ENCODE data around the gene ARPC1B.

ARPC1B gene

DNA sequence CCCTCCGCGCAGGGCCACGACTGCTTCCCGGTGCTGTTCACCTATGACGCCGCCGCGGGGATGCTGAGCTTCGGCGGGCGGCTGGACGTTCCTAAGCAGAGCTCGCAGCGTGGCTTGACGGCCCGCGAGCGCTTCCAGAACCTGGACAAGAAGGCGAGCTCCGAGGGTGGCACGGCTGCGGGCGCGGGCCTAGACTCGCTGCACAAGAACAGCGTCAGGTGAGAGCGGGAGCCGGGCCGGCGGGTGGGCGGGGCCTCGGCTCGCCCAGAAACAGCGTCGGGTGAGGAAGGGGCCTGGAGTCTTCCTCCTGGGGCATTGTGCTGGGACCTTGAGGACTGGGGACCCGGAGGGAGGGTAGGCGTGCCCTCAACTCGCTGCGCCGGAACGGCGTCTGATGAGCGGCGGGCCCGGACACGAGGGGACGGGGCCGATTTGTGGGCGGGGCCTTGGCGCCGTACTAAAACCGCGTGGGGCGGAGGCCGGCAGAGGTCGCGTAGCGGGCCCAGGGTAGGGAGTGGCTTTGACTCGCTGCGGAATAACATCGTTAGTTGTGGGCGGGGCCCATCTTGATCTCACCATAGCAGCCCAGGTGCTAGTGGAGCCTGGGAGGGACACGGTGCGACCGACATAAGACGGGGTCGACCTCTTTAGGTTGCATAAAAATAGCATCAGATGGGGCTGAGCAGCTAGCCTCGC, 18.3 kb downstream of the ARPC1B start:
- Histone ChIP-seq H3K9me3 (ENCODE audit: control insufficient read depth, low read length) (no peaks in the 10 kb centered on the region), H3K27me3 (replicated peaks; ENCODE audit: control insufficient read depth, insufficient read depth, low read length) (no peaks in the 10 kb centered on the region), H3K9ac (ENCODE audit: low read length) (peak overlapping the region; percentile 5), H3K4me3 (ENCODE audit: low read length) (peak overlapping the region; percentile 14), H3K4me1 (ENCODE audit: control insufficient read depth, insufficient read depth, low read length) (no peaks in the 10 kb centered on the region), H3K36me3 (ENCODE audit: control insufficient read depth, insufficient read depth, low read length, severe bottlenecking) (peaks cover 83% of the 10 kb centered on the region)
- peak; percentile 45 for DNase-seq (ENCODE audit: low read depth)

GRCh38 chr7:99393355-99394187, 19.0 kb downstream of the ARPC1B start:
- peak overlapping the region; percentile 5 for H3K9ac ChIP-seq (ENCODE audit: low read length)
- H3K27me3 ChIP-seq (replicated peaks; ENCODE audit: control insufficient read depth, insufficient read depth, low read length): no peaks in the 10 kb centered on the region
- no peaks in the 10 kb centered on the region for H3K9me3 ChIP-seq (ENCODE audit: control insufficient read depth, low read length)
- no peak for DNase-seq (ENCODE audit: low read depth)
- no peaks in the 10 kb centered on the region for H3K4me1 ChIP-seq (ENCODE audit: control insufficient read depth, insufficient read depth, low read length)
- H3K36me3 ChIP-seq (ENCODE audit: control insufficient read depth, insufficient read depth, low read length, severe bottlenecking): peaks cover 83% of the 10 kb centered on the region
- peak overlapping the region; percentile 14 for H3K4me3 ChIP-seq (ENCODE audit: low read length)

GRCh38 chr7:99394188-99394502, 19.6 kb downstream of the ARPC1B start:
- Histone ChIP-seq H3K27me3 (replicated peaks; ENCODE audit: control insufficient read depth, insufficient read depth, low read length) (no peaks in the 10 kb centered on the region), H3K36me3 (ENCODE audit: control insufficient read depth, insufficient read depth, low read length, severe bottlenecking) (peaks cover 85% of the 10 kb centered on the region), H3K9me3 (ENCODE audit: control insufficient read depth, low read length) (no peaks in the 10 kb centered on the region), H3K4me3 (ENCODE audit: low read length) (no peak overlapping the region), H3K9ac (ENCODE audit: low read length) (no peak overlapping the region), H3K4me1 (ENCODE audit: control insufficient read depth, insufficient read depth, low read length) (no peaks in the 10 kb centered on the region)
- no peak for DNase-seq (ENCODE audit: low read depth)

DNA sequence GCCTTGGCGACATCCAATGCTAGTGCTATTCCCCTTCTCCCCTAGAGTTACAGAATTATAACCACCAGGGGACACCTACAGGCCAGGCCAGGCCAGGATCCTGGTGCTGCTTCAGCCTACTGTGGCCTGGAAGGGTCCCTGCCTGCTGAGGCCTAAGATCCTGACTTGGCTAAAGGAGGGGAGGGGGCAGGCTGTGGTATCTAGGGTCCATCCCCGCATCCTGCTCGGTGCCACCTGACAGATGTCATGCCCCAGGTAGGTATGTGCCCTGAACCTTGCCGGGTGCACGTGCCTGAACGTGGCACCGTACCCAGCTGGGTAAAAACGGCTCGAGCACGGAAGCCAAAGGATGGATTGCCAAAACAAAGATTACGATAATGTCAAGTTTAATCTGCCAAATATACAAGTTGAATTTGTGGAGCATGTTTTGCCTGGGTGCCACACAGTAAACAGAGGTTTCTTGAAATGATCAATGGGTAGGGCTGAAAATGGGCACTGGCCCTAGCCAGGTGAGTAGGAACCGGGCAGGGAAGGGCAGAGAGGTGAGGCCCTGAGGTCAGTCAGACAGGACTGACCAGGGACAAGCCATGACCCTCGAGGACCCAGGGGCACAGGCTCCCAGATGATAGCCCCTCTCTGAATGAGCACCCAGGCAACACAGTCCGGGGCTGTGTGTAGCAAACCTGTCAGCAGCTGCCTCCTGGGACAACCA, 21.2 kb downstream of the ARPC1B start:
- Histone ChIP-seq H3K4me3 (ENCODE audit: low read length) (no peak overlapping the region), H3K9ac (ENCODE audit: low read length) (no peak overlapping the region), H3K36me3 (ENCODE audit: control insufficient read depth, insufficient read depth, low read length, severe bottlenecking) (peaks cover 85% of the 10 kb centered on the region), H3K9me3 (ENCODE audit: control insufficient read depth, low read length) (no peaks in the 10 kb centered on the region), H3K4me1 (ENCODE audit: control insufficient read depth, insufficient read depth, low read length) (no peaks in the 10 kb centered on the region), H3K27me3 (replicated peaks; ENCODE audit: control insufficient read depth, insufficient read depth, low read length) (no peaks in the 10 kb centered on the region)
- DNase-seq (ENCODE audit: low read depth): no peak

DNA sequence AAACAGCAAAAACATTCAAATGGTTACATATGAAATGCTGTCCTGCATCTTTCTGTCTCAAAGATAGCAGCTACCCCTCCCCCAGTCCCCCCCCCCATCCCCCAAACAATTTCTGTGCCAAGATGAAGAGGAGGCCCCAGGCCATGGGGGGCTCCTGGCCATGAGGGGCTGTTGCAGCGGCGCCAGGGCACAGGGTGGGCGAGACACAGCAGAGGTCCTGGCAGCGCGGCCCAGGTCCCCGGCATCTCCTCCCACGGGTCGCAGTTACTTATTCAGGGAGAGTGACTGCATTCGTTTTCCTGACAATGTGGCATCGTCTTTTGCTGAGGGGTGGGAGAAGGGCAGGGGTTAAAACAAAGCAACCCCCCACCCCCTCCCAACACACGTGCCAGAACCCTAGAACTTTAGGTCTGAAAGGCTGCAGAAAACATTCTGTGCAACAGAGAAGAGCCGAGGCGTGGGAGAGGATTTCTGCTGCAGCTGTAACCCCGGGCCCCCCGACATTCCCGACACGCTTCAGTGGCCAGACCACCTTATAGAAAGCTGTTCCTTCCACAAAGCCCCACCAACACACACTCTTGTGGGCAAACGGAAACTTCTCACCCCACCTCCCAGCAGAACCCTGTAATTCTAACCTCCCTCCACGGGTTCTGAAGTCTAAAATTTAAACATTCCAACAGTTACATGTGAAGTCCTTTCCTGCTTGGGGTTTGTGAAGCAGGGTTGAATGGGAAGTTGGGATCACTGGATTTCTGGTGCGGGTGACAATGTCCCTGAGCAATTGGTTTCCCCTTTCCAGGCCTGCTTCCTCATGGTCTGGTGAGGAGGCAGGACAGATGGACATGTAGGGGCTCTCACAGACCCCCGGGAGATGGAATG, 22.1 kb downstream of the ARPC1B start:
- Histone ChIP-seq H3K36me3 (ENCODE audit: control insufficient read depth, insufficient read depth, low read length, severe bottlenecking) (peaks cover 85% of the 10 kb centered on the region), H3K4me1 (ENCODE audit: control insufficient read depth, insufficient read depth, low read length) (no peaks in the 10 kb centered on the region), H3K9ac (ENCODE audit: low read length) (no peak overlapping the region), H3K27me3 (replicated peaks; ENCODE audit: control insufficient read depth, insufficient read depth, low read length) (no peaks in the 10 kb centered on the region), H3K9me3 (ENCODE audit: control insufficient read depth, low read length) (no peaks in the 10 kb centered on the region), H3K4me3 (ENCODE audit: low read length) (no peak overlapping the region)
- DNase-seq (ENCODE audit: low read depth): no peak

GRCh38 chr7:99397297-99397983, 22.9 kb downstream of the ARPC1B start:
- Histone ChIP-seq H3K36me3 (ENCODE audit: control insufficient read depth, insufficient read depth, low read length, severe bottlenecking) (peaks cover 82% of the 10 kb centered on the region), H3K9me3 (ENCODE audit: control insufficient read depth, low read length) (no peaks in the 10 kb centered on the region), H3K4me1 (ENCODE audit: control insufficient read depth, insufficient read depth, low read length) (no peaks in the 10 kb centered on the region), H3K4me3 (ENCODE audit: low read length) (no peak overlapping the region), H3K9ac (ENCODE audit: low read length) (no peak overlapping the region), H3K27me3 (replicated peaks; ENCODE audit: control insufficient read depth, insufficient read depth, low read length) (no peaks in the 10 kb centered on the region)
- no peak for DNase-seq (ENCODE audit: low read depth)

DNA sequence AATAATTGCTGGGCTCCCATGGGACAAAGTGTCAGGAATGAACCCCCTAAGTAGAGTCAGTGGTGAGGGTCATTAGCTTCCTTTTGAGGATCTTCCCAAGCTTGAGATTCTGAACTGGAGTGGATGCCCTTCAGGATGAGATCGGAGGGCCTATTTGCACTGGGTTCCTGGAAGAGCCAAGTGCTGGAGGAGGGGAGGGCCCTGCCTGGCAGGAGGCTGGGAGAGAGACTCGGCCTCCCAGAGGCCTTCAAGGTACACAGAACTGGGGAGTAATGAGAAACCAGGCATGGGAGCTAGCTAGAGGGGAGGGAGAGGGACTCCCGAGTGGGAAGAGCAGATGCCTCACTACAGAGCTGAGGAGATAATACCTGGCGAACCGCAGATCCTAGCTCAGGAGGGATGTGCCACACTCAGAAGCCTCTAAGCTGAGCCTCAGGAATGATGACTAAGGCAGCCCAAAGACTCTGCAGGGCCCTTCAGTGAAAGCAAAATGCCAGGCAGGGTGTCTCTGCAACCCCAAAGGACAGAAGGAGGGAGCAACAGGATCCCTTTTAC, 24.4 kb downstream of the ARPC1B start:
- Histone ChIP-seq H3K4me1 (ENCODE audit: control insufficient read depth, insufficient read depth, low read length) (peaks cover under 1% of the 10 kb centered on the region), H3K36me3 (ENCODE audit: control insufficient read depth, insufficient read depth, low read length, severe bottlenecking) (peaks cover 89% of the 10 kb centered on the region), H3K9ac (ENCODE audit: low read length) (peak overlapping the region; percentile 5), H3K9me3 (ENCODE audit: control insufficient read depth, low read length) (no peaks in the 10 kb centered on the region), H3K27me3 (replicated peaks; ENCODE audit: control insufficient read depth, insufficient read depth, low read length) (no peaks in the 10 kb centered on the region), H3K4me3 (ENCODE audit: low read length) (no peak overlapping the region)
- DNase-seq (ENCODE audit: low read depth): no peak

DNA sequence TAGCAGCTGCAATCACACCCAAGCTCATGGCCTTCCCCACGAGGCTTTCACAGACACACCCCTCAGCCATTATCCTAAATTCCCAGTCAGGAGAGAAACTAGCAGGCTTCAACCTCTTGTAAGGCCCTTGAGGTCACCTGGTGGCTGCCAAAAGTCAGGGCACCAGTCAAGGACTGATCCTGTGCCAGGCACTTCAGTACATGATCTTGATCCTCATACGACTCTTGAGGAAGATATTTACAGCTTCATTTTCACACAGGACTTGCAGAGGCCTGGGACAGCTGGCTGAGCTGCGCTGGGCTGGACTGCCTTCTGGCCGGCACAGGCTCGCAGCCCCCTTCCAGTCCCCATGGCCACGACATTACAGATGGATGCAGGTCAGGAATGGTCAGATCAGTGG, 25.1 kb downstream of the ARPC1B start:
- peaks cover 7% of the 10 kb centered on the region for H3K4me1 ChIP-seq (ENCODE audit: control insufficient read depth, insufficient read depth, low read length)
- H3K27me3 ChIP-seq (replicated peaks; ENCODE audit: control insufficient read depth, insufficient read depth, low read length): no peaks in the 10 kb centered on the region
- H3K4me3 ChIP-seq (ENCODE audit: low read length): no peak overlapping the region
- H3K9me3 ChIP-seq (ENCODE audit: control insufficient read depth, low read length): no peaks in the 10 kb centered on the region
- no peak overlapping the region for H3K9ac ChIP-seq (ENCODE audit: low read length)
- DNase-seq (ENCODE audit: low read depth): no peak
- peaks cover 85% of the 10 kb centered on the region for H3K36me3 ChIP-seq (ENCODE audit: control insufficient read depth, insufficient read depth, low read length, severe bottlenecking)

DNA sequence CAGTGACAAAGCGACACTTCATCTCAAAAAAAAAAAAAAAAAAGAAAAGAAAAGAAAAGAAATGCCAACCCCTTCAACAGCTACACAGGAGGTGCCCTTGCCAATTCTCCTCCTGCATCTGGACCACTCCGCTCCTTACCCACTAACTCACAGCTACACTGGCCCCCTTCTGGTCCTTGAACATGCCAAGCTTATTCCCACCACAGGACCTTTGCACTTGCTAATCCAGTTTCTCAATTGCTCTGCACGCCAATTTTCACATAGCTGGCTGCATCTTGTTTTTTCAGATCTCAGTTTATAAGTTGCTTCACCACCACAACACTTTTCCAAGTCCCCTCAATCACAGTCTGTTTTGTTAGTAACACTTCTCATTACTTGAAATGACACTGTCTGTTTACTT, 28.3 kb downstream of the ARPC1B start:
- no peak overlapping the region for H3K4me3 ChIP-seq (ENCODE audit: low read length)
- H3K36me3 ChIP-seq (ENCODE audit: control insufficient read depth, insufficient read depth, low read length, severe bottlenecking): peaks cover 55% of the 10 kb centered on the region
- H3K4me1 ChIP-seq (ENCODE audit: control insufficient read depth, insufficient read depth, low read length): peaks cover 32% of the 10 kb centered on the region
- no peak overlapping the region for H3K9ac ChIP-seq (ENCODE audit: low read length)
- no peak for DNase-seq (ENCODE audit: low read depth)
- no peaks in the 10 kb centered on the region for H3K9me3 ChIP-seq (ENCODE audit: control insufficient read depth, low read length)
- no peaks in the 10 kb centered on the region for H3K27me3 ChIP-seq (replicated peaks; ENCODE audit: control insufficient read depth, insufficient read depth, low read length)

- peaks cover 47% of the 10 kb centered on the region for H3K36me3 ChIP-seq (ENCODE audit: control insufficient read depth, insufficient read depth, low read length, severe bottlenecking)
- no peak overlapping the region for H3K4me3 ChIP-seq (ENCODE audit: low read length)
- peaks cover 32% of the 10 kb centered on the region for H3K4me1 ChIP-seq (ENCODE audit: control insufficient read depth, insufficient read depth, low read length)
Observed at GRCh38 chr7:99403764-99404163, 29.2 kb downstream of the ARPC1B start.

More at GRCh38 chr7:99403764-99404163, 29.2 kb downstream of the ARPC1B start:
- H3K27me3 ChIP-seq (replicated peaks; ENCODE audit: control insufficient read depth, insufficient read depth, low read length): no peaks in the 10 kb centered on the region
- H3K9ac ChIP-seq (ENCODE audit: low read length): no peak overlapping the region
- no peak for DNase-seq (ENCODE audit: low read depth)
- H3K9me3 ChIP-seq (ENCODE audit: control insufficient read depth, low read length): no peaks in the 10 kb centered on the region

Measured in adipocyte (in vitro differentiated cells).